Measurements from ENCODE around the gene MICAL2.

MICAL2 gene

GRCh38 chr11:12276831-12277475 is 166.6 kb downstream of the MICAL2 start:
- DNase-seq: no peak

DNA sequence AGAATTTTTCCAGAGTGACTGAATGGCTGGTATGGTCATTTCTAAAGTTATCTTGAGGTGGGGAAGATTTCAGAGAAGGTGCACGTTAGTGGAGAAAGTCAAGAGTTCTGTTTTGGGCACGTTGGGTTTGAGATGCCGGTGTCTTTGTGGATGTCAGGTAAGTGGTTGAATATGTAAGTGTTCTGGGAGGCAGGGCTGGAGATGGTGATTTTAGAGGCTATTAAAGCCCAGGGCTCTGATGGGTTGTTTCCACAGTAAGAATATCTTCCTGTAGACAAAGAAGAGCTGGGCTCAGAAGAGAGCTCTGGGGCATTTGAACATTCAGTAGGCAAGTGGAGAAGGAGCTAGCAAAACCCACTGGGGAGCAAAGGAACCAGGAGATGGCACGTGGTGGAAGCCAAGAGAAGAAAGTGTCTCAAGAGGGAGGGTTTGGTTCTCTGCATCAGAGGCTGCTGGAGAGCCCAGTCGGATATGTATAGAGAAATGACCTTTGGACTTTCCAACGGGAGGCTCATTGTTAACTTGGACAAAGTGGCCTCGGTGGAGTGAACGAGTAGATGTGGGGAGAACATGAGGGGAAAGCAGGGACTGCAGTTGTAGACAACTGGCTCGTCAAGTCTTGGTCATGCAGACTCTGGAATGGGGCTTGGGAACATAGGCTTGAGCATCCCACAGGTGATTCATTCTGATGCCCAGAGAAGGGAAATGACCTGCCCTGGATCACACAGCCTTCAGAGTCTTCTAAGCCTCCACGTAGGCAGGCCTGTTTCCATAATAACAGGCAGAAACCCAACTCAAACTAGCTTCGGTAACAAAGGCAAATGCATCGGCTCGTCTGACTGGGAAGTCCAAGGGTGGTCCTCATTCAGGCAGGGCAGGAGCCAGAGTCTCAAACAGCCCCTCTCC is 168.6 kb downstream of the MICAL2 start:
- no peak for DNase-seq

- no peak for DNase-seq
Observed at GRCh38 chr11:12279672-12280108, 169.3 kb downstream of the MICAL2 start.

DNA sequence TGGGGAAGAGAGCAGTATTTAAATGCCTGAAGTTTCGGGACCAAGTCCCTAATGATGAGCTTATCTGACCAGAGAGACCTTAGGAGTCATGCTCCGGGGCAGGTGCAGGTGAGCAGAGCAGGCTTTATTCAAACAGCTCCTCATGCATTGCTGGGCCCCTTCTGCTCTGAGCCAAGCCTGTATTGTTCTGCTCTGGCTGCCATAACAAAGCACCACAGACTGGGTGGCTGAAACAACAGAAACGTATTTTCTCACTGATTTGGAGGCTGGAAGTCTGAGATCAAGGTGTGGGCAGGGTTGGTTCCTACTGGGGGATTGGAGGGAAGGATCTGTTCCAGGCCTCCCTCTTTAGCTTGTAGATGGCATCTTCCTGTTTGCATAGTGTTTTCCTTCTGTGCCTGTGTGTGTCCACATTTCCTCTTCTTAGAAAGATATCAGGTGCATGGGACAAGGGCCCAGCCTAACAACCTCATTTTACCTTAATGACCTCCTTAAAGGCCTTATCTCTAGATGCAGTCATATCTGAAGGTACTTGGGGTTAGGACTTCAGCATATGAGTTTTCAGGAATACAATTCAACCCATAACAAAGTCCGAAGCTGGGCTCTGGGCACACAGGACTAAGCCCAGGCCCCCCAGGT is 169.9 kb downstream of the MICAL2 start:
- DNase-seq: peak in 1 of 2 experiments; percentile 34

GRCh38 chr11:12280838-12281565 is 170.6 kb downstream of the MICAL2 start:
- no peak for DNase-seq

GRCh38 chr11:12281571-12282478 is 171.4 kb downstream of the MICAL2 start:
- DNase-seq: peak; percentile 78 to 82

- DNase-seq: no peak
Observed at GRCh38 chr11:12282676-12283075, 172.3 kb downstream of the MICAL2 start.

GRCh38 chr11:12284316-12285050 is 174.1 kb downstream of the MICAL2 start:
- no peak for DNase-seq

GRCh38 chr11:12285106-12285505 is 174.7 kb downstream of the MICAL2 start:
- DNase-seq: no peak

DNA sequence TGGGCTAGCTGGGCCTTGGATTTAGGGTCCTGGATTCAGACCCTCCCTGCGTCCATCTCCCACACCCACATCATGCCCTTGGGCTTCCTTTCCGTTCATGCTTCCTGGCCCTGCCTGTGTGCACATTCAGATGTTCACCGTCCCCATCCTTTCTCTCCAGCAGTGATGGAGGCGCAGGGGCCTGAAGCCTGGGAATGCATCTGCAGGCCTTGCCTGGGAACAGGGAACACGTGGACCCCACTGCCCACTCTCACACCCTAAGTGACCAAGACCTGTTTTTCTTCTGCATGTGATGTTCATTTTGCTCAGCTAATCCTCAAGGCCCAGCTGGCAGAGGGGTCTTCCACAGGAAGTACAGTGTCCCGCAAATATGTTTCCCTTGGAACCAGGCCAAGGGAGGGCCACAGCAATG is 175.4 kb downstream of the MICAL2 start:
- DNase-seq: no peak

- no peak for DNase-seq
Observed at GRCh38 chr11:12286606-12287005, 176.2 kb downstream of the MICAL2 start.

- no peak for DNase-seq
Observed at GRCh38 chr11:12287009-12287373, 176.6 kb downstream of the MICAL2 start.

DNA sequence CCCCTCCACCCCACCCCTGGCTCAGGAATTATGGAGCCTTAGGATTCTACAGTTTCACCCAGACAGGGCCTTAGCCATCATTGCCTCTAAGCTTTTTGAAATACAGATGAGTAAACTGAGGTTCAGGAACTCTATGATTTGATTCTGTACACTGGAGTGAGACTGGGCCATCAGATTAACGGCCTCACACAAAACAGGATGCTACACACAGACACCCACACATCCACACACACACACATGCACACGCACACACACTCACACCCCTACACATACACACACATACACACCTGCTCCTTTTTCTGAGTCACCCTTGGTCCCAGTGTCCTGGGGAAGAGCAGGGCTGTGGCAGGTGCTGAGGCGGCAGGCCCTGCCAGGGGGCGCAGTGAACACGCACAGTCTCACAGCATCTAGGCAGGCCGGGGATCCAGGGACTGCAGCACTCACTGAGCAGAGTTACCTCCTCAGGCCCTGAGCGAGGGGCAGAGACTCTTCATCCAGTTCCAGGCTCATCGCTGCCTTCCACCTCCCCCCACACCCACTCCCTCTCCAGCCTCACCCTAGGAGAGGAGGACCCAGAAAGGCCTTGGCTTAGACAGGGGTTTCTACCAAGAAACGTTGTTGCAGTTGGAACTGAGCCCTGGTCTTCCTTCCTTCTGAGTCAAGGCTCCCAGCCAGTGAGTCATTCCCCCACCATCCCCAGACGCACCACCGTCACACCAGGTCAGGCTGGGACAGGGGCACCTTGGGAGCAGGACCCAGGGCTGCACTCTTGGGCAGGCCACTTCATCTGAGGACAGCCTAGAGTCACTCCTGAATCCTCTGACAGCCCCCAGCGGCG is 177.2 kb downstream of the MICAL2 start:
- DNase-seq: peak; percentile 26 to 64

DNA sequence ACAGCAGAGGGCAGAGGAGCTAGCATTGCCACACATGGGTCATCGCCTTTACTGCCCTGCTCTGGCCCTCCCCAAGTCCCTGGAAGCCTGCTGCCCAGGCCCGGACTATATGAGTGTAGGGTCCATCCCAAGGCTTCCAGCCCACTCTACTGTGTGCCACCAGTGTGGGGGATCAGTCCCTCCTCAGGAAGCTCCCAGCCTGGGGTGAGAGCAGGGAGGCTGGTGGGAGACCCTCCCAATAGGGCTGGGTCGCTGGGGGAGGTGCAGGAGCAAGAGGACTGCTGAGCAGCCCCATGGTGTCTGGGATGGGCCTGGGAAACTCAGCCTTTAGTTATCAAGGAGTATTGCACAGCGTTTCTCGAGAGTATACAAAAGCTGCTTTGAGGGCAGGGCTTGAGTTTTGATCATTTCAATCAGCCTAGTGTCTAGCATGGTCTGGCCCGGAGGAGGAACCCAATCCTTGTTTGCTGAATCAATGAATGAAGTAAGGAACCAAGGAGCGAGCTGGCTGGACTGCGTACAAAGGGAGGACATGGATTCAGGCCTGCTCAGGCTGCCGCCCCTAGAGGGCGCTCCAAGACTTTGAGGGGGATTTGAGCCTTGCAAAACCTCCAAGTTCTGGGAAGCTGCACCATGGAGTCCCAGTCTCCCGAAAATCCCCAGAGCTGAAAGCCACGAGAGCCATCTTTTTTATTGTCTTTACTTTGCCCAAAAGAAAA is 178.0 kb downstream of the MICAL2 start:
- peak; percentile 85 to 93 for DNase-seq

DNA sequence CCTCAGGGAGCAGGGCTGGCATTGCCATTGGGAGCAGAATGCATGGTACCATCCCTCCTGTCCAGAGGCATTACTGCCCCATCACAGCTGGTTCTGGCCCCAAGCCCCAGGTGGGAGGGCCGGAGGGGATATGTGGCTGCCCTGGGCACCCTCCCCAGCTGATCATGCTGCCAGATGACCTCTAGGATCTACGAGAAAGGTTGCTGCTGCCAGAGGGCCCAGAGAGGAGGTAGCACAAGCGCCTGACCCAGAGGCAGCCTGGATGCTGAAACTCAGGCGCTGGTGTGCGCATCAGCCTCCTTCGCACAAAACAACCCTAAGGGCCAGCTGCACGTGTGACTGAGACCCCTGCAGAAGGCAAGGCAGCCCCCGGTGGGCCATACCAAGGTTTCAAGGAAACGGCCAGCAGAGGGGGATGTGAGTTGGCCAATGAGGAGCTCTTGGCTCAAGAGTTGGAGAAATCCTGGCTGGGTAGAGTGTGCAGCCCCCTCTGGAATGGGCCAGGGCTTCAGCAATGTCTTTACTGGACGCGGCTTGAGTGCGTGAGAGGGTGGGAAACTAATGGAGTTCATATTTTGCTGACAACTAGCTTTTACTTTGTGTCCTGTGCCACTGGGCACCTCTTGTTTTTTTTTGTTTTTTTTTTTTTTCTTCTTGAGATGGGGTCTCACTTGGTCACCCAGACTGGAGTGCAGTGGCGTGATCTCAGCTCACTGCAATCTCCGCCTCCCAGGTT is 178.7 kb downstream of the MICAL2 start:
- peak in 1 of 2 experiments; percentile 25 for DNase-seq

DNA sequence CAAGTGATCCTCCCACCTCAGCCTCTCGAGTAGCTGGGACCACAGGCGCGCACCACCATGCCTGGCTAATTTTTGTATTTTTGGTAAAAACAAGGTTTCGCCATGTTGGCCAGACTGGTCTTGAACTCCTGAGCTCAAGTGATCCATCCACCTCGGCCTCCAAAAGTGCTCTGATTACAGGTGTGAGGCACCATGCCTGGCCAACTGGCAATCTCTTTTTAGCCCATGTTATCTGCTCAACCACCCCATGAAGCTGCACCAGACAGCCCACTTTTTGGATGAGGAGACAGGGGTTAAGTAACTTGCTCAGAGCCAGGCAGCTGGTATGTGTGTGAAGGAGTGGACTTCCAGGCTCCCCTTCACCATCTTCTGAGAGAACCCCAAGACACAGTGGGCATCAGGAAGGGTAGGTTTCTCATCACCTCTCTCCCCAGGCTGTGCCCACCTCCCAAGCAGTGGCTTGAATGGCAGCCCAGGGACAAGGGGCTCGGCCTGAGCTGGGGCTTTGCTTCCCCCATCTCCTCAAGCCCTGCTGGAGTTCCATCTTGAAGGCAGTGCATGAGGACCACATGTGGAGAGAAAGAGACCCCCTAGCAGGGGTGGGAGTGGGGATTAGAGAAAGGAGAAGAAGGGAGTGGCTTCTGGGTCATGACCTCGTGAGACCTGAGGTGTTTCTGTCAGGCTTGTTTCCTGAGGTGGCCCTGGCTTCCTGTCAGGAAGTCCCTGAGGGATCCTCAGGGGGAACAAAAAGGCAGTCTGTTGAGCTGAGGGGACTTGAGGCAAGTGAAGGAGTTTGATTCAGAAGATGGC is 179.5 kb downstream of the MICAL2 start:
- DNase-seq: no peak

- no peak for DNase-seq
Observed at GRCh38 chr11:12290477-12290922, 180.1 kb downstream of the MICAL2 start.

DNA sequence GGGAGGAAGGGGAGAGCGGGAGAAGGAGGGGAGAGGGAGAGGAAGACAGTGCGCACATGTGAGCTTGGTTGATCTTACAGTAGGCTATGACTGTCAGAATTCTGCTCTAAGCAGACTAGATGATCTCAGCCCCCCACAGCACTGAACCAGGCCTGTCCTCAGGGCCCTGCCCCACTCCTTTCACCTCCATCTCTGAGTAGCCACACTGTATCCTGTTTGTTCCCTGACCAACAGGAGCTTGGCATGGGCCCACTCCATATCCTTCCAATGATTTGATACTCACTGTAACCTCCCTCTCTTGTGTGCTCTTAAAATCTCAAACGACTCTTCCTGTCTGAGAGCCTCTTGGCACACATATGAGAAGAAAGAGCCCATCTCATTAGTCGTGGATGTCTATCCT is 180.9 kb downstream of the MICAL2 start:
- no peak for DNase-seq

Data from NCI-H2081 (cell line).